Large intestine (tissue), 3 donors: ENCODE measurements around the gene LAGE3. TPM values are rescaled to one million over a fixed set of nuclear protein-coding genes. Genes with fewer than 3 reads are reported as not detected.

ENCODE experiments used
- DNase-seq, 2 donors: peaks; one replicate each; pipeline versions ENCODE4 v3.0.0 to v3.0.0-alpha.2; 2013
- H3K27ac ChIP-seq: one replicate; pipeline ENCODE4 v1.5.1; 2013; ENCODE audit warnings: low read length
- H3K27me3 ChIP-seq: 2 replicates; pipeline ENCODE4 v1.6.1; 2013; ENCODE audit warnings: low read length; ENCODE audit not compliant: control insufficient read depth, insufficient read depth
- H3K36me3 ChIP-seq: 2 replicates; pipeline ENCODE4 v1.6.1; 2013; ENCODE audit warnings: low read length; ENCODE audit not compliant: control insufficient read depth, insufficient read depth
- H3K4me1 ChIP-seq: one replicate; pipeline ENCODE4 v1.6.1; 2013; ENCODE audit warnings: low read length; ENCODE audit not compliant: control insufficient read depth, insufficient read depth
- H3K4me3 ChIP-seq: one replicate; pipeline ENCODE4 v1.5.1; 2013; ENCODE audit warnings: low read length
- H3K9me3 ChIP-seq: one replicate; pipeline ENCODE4 v1.6.1; 2013; ENCODE audit warnings: mild to moderate bottlenecking, low read depth, low read length, moderate library complexity; ENCODE audit not compliant: control insufficient read depth
- WGBS: methylation state at CpG from one replicate; pipeline ENCODE4 v1.1.5; 2013; ENCODE audit warnings: low lambda C conversion rate; ENCODE audit not compliant: insufficient coverage; 5-methylcytosine and 5-hydroxymethylcytosine counted together
- polyA plus RNA-seq: library from polyadenylated mRNA; unstranded; fragments of 120-200 nt; gene quantifications from one replicate; pipeline ENCODE4 v1.2.1, GENCODE V29; 2013

Gene LAGE3
- polyA plus RNA-seq, 1 donor: 25.4 TPM

DNA sequence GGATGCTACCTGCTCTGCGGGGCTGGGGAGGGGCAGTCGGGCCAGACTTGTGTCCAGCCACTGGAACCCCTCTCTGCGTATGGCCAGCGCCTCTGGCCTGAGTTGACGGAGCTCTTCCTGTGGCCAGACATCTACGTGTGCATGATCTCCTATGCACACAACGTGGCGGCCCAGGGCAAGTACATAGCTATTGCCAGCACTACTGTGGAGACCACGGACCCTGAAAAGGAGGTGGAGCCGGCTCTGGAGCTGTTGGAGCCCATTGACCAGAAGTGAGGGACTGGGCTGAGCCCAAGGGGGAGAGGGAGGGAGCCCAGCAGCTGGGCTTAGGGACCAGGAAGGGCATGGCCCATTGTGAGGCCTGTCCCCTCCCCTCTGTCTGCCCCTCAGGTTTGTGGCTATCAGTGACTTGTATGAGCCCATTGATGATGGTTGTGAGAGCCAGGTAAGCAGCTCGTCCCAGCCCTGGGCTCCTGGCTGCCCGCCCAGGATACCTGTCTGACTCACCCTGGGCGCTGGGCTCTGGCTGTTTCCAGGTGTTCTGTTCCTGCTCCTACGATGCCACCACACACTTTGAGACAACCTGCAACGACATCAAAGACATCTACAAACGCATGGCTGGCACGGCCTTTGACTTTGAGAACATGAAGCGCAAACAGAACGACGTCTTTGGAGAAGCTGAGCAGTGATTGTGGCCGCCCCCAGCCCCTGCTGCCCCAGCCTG is 36.9 kb downstream of the LAGE3 start:
- DNase-seq: no peak
- H3K4me3 ChIP-seq: no peak overlapping the region
- H3K4me1 ChIP-seq: peaks cover 10% of the 10 kb centered on the region
- H3K9me3 ChIP-seq: no peaks in the 10 kb centered on the region
- H3K27ac ChIP-seq: no peak overlapping the region
- WGBS: no CpG with 5 or more reads among the region's 21 CpGs
- peaks cover 40% of the 10 kb centered on the region for H3K36me3 ChIP-seq
- H3K27me3 ChIP-seq: no peaks in the 10 kb centered on the region

DNA sequence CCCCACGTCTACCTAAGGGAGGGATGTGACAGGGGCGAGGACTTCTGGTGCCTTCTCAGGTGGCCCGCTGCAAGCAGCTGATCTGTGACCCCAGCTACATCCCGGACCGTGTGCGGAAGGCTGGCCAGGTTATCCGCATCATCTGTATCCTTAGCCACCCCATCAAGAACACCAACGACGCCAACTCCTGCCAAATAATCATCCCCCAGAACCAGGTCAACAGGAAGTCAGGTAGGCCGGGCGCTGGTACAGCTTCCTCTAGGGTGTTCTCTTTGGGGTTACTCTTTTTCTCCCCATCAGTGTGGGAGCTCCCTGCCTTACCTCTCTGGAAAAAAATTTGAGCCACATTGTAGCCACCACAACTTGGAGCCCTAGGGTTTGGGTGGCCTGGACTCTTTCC is 37.5 kb downstream of the LAGE3 start:
- no peak overlapping the region for H3K4me3 ChIP-seq
- H3K27me3 ChIP-seq: no peaks in the 10 kb centered on the region
- H3K4me1 ChIP-seq: peaks cover 10% of the 10 kb centered on the region
- no CpG with 5 or more reads among the region's 11 CpGs for WGBS
- H3K36me3 ChIP-seq: peaks cover 35% of the 10 kb centered on the region
- no peak for DNase-seq
- no peaks in the 10 kb centered on the region for H3K9me3 ChIP-seq
- no peak overlapping the region for H3K27ac ChIP-seq

DNA sequence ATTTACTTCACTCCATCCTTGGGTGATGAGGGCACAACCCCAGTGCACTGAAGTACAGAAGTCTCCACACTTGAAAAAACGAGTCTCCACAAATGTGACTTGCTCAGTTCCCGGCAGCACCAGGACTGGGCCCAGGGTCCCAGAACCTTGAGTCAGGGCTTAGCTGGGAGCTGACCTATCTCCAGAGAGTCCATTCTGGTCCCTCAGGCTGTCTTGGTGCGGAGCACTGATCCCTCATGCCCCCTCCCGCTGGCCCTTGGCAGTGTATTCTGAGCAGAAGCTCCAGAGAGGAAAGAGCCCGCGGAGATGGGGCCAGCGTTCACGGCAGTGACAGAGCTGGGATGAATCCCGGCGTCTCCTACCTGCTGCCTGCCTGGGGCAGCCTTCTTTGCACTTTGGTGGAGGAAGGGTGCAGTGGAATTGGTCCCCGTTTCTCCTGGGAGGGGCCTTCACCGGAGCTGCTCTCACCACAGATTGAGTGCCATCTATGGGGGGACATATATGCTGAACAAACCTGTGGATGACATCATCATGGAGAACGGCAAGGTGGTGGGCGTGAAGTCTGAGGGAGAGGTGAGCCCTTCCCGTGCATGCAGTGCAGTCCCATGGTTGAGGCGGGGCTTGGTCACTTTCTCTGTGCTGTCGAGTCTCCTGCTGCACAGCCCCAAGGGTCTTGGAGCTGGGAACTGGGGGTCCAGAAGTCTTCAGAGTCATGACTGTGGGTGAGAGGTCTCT is 38.3 kb downstream of the LAGE3 start:
- H3K27ac ChIP-seq: no peak overlapping the region
- no peaks in the 10 kb centered on the region for H3K27me3 ChIP-seq
- H3K4me1 ChIP-seq: peaks cover 13% of the 10 kb centered on the region
- no peak for DNase-seq
- no CpG with 5 or more reads among the region's 17 CpGs for WGBS
- H3K9me3 ChIP-seq: no peaks in the 10 kb centered on the region
- H3K36me3 ChIP-seq: peaks cover 36% of the 10 kb centered on the region
- no peak overlapping the region for H3K4me3 ChIP-seq

GRCh38 chrX:154439841-154440240 is 39.2 kb downstream of the LAGE3 start:
- no peaks in the 10 kb centered on the region for H3K9me3 ChIP-seq
- peaks cover 13% of the 10 kb centered on the region for H3K4me1 ChIP-seq
- H3K36me3 ChIP-seq: peaks cover 46% of the 10 kb centered on the region
- H3K4me3 ChIP-seq: no peak overlapping the region
- H3K27ac ChIP-seq: no peak overlapping the region
- no peak for DNase-seq
- no peaks in the 10 kb centered on the region for H3K27me3 ChIP-seq
- no CpG with 5 or more reads among the region's 18 CpGs for WGBS

GRCh38 chrX:154437971-154438893 is 40.8 kb downstream of the LAGE3 start:
- no peak for DNase-seq
- peaks cover 57% of the 10 kb centered on the region for H3K36me3 ChIP-seq
- peak overlapping the region; percentile 60 for H3K4me3 ChIP-seq
- H3K27ac ChIP-seq: no peak overlapping the region
- H3K27me3 ChIP-seq: no peaks in the 10 kb centered on the region
- peaks cover 10% of the 10 kb centered on the region for H3K4me1 ChIP-seq
- no peaks in the 10 kb centered on the region for H3K9me3 ChIP-seq
- no CpG with 5 or more reads among the region's 28 CpGs for WGBS

DNA sequence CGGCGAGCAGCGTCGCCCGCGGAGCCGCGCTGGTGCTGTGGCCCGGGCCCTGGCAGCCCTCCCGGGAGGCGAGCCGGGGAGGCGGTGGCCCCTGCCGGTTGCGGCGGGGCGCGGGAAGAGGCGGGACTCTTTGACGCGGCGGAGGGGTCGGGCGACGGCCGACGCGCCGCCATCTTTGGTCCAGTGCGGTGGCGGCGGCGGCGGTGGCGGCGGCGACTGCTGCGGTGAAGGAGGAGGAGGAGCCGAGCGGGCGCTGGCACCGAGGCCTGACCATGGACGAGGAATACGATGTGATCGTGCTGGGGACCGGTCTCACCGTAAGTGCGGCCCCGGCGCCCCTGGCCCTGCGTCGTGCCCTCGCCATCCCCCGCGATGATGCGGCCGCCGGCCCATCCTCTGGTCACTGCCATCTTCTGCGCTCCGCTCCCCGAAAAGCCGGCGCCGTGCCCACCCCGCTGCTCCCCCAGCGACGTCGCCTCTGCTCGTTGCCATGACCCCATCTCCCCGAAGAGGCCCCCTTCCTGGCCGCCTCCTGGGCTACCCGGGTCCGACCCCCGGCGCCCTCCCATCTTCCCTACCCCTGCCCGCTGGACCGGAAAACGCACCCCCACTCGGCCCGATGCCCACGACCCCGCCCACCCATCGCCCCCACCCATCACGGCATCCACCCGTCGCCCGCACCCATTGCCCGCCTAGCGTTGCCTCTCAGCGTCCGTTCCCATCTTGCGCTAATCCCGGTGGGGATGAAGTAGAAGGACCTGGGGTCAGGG is 41.9 kb downstream of the LAGE3 start, which contains the start of gene GDI1:
GDI1 (plus strand) TSS at position 172 of the 770 bp plus-strand sequence; CDS start at position 273, 101 bp downstream.
- H3K27me3 ChIP-seq: no peaks in the 10 kb centered on the region
- H3K9me3 ChIP-seq: no peaks in the 10 kb centered on the region
- peaks cover 59% of the 10 kb centered on the region for H3K36me3 ChIP-seq
- DNase-seq: peak in 1 of 2 donors; percentile 67
- no peak within 1 kb of the TSS for H3K27ac ChIP-seq
- H3K4me3 ChIP-seq: peak within 1 kb of the TSS; percentile 60
- H3K4me1 ChIP-seq: peaks cover 10% of the 10 kb centered on the region
- WGBS: no CpG with 5 or more reads among the region's 93 CpGs

GRCh38 chrX:154436374-154436982 is 42.6 kb downstream of the LAGE3 start:
- Histone ChIP-seq H3K36me3 (peaks cover 58% of the 10 kb centered on the region), H3K9me3 (no peaks in the 10 kb centered on the region), H3K4me3 (peak overlapping the region; percentile 26), H3K27me3 (no peaks in the 10 kb centered on the region), H3K4me1 (peaks cover 12% of the 10 kb centered on the region), H3K27ac (no peak overlapping the region)
- DNase-seq: peak in 1 of 2 donors; percentile 43
- WGBS: no CpG with 5 or more reads among the region's 78 CpGs

- no peaks in the 10 kb centered on the region for H3K9me3 ChIP-seq
- H3K4me1 ChIP-seq: peaks cover 17% of the 10 kb centered on the region
- no peaks in the 10 kb centered on the region for H3K27me3 ChIP-seq
- WGBS: no CpG with 5 or more reads among the region's 19 CpGs
- H3K36me3 ChIP-seq: peaks cover 56% of the 10 kb centered on the region
- no peak overlapping the region for H3K4me3 ChIP-seq
- H3K27ac ChIP-seq: no peak overlapping the region
- DNase-seq: no peak
These were observed 43.8 kb downstream of the LAGE3 start for GRCh38 chrX:154435171-154435733.

GRCh38 chrX:154434394-154435168 is 44.5 kb downstream of the LAGE3 start:
- no peak overlapping the region for H3K27ac ChIP-seq
- no CpG with 5 or more reads among the region's 7 CpGs for WGBS
- no peaks in the 10 kb centered on the region for H3K27me3 ChIP-seq
- H3K4me1 ChIP-seq: peaks cover 17% of the 10 kb centered on the region
- H3K36me3 ChIP-seq: peaks cover 50% of the 10 kb centered on the region
- DNase-seq: no peak
- no peaks in the 10 kb centered on the region for H3K9me3 ChIP-seq
- H3K4me3 ChIP-seq: no peak overlapping the region
